Type B pancreatic cell (in vitro differentiated cells): ENCODE data around the gene IL13RA2. TPM values are rescaled to one million over a fixed set of nuclear protein-coding genes. Genes with fewer than 3 reads are reported as not detected.

ENCODE experiments used
- DNase-seq: peaks from one replicate; pipeline ENCODE4 v3.0.0; 2021; ENCODE audit warnings: mixed read lengths; ENCODE audit not compliant: unreplicated experiment; ENCODE audit errors: extremely low spot score
- H3K27ac Mint-ChIP-seq: 2 replicates; pipeline ENCODE4 v1.8.0; 2021; ENCODE audit warnings: mild to moderate bottlenecking, mixed read lengths
- H3K27me3 Mint-ChIP-seq: 2 replicates; pipeline ENCODE4 v1.8.0; 2021; ENCODE audit warnings: mixed read lengths
- H3K36me3 Mint-ChIP-seq: 2 replicates; pipeline ENCODE4 v1.8.0; 2021; ENCODE audit warnings: mixed read lengths
- H3K4me1 Mint-ChIP-seq: one replicate; pipeline ENCODE4 v1.8.0; 2021; ENCODE audit warnings: mixed read lengths; ENCODE audit not compliant: unreplicated experiment
- H3K4me3 Mint-ChIP-seq: 2 replicates; pipeline ENCODE4 v1.8.0; 2021; ENCODE audit warnings: mild to moderate bottlenecking, mixed read lengths
- H3K9me3 Mint-ChIP-seq: 2 replicates; pipeline ENCODE4 v1.8.0; 2021; ENCODE audit warnings: mixed read lengths
- total RNA-seq: library from RNA; stranded (reverse); gene quantifications from 2 replicates; pipeline ENCODE4 v1.2.1, GENCODE V29; 2021; ENCODE audit warnings: low replicate concordance
- TF ChIP-seq, protein P1 (sequence below): fragments of 200-600 bp; sonication (generic); conservative IDR thresholded peaks from 2 replicates; pipeline ENCODE4 v1.5.0; 2021; ENCODE audit warnings: antibody characterized with exemption, mild to moderate bottlenecking

Gene IL13RA2
- total RNA-seq, 1 donor from 2014 or later = 0.43 TPM

- no peak overlapping the region for H3K4me3 Mint-ChIP-seq
These were observed 17.5 kb downstream of the IL13RA2 start for GRCh38 chrX:114999906-115000305.

DNA sequence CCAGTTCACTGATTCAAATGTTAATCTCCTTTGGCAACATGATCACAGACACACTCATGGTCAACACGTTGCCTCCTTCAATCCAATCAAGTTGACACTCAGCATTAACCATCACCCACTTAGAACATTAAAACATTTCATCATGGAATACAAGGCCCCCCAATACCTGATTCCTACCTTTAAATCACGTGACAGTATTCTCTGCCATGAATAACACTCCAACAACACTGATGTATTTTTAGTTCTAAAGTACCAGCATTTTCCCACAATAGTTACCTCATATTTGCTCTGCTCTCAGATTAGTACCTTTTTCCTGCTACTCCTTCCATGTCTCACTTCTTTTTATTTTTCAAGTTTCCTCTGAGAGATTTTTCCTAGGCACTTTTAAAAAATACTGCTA is 19.6 kb downstream of the IL13RA2 start:
- DNase-seq = no peak
- peaks cover 6% of the 10 kb centered on the region for H3K9me3 Mint-ChIP-seq
- H3K4me3 Mint-ChIP-seq = no peak overlapping the region
- no peaks in the 10 kb centered on the region for H3K27me3 Mint-ChIP-seq
- TF ChIP-seq, protein P1, sequence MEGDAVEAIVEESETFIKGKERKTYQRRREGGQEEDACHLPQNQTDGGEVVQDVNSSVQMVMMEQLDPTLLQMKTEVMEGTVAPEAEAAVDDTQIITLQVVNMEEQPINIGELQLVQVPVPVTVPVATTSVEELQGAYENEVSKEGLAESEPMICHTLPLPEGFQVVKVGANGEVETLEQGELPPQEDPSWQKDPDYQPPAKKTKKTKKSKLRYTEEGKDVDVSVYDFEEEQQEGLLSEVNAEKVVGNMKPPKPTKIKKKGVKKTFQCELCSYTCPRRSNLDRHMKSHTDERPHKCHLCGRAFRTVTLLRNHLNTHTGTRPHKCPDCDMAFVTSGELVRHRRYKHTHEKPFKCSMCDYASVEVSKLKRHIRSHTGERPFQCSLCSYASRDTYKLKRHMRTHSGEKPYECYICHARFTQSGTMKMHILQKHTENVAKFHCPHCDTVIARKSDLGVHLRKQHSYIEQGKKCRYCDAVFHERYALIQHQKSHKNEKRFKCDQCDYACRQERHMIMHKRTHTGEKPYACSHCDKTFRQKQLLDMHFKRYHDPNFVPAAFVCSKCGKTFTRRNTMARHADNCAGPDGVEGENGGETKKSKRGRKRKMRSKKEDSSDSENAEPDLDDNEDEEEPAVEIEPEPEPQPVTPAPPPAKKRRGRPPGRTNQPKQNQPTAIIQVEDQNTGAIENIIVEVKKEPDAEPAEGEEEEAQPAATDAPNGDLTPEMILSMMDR = no peak
- no peaks in the 10 kb centered on the region for H3K4me1 Mint-ChIP-seq
- H3K36me3 Mint-ChIP-seq = no peaks in the 10 kb centered on the region
- no peak overlapping the region for H3K27ac Mint-ChIP-seq

More at GRCh38 chrX:114999906-115000305, 17.5 kb downstream of the IL13RA2 start:
- no peaks in the 10 kb centered on the region for H3K27me3 Mint-ChIP-seq
- peaks cover 6% of the 10 kb centered on the region for H3K9me3 Mint-ChIP-seq
- H3K4me1 Mint-ChIP-seq = no peaks in the 10 kb centered on the region
- H3K27ac Mint-ChIP-seq = no peak overlapping the region
- no peak for DNase-seq
- no peaks in the 10 kb centered on the region for H3K36me3 Mint-ChIP-seq
- TF ChIP-seq, protein P1 = no peak

DNA sequence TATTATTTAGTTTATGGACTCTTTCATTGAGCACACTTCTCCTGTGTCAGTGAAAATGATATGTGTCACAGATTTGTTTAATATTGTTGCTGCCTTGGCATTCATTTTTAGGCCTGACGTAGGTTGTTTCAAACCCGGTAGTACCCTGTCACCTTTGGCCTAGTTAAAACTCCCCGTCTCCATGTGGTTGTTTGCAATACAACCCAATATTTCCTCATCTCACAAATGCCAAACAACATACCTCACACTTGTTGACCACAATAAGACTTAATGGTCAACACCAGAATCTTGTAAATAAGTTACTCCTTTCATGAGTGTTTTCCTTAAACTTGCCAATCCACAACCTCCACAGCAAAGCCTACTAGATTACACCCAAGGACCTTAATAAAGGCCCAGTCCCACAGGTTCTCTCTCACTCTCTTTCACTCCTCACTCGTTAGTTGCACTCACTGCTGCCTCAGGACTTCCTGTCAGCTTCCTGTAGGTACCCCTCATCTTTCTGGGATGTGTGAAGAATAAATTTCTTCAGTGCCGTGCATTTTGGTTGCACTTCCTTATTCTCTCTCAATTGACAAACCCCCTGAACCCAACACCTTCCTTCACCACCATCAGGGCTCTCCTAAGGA is 31.3 kb downstream of the IL13RA2 start:
- TF ChIP-seq, protein P1 = no peak
- no peaks in the 10 kb centered on the region for H3K9me3 Mint-ChIP-seq
- H3K4me3 Mint-ChIP-seq = no peak overlapping the region
- H3K27me3 Mint-ChIP-seq = no peaks in the 10 kb centered on the region
- no peaks in the 10 kb centered on the region for H3K4me1 Mint-ChIP-seq
- no peak overlapping the region for H3K27ac Mint-ChIP-seq
- DNase-seq = no peak
- H3K36me3 Mint-ChIP-seq = no peaks in the 10 kb centered on the region

DNA sequence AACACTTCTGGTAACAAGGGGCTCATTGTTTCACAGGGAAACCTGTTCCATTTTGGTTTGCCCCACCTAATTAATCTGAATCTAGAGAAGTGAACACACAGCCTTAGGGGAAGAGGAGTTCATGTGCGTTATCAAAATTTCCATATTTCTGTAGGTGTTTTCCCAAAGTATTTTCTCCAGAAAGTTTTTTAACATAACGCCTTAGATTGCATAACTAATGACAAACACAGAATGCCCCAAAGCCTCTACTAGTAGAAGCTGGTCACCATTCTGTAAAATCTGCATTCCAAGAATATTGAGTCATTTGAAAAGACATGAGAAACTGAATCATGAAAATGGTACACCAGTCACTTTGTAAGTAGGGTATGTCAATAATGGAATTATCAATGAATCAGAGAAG is 41.1 kb downstream of the IL13RA2 start:
- DNase-seq = no peak

DNA sequence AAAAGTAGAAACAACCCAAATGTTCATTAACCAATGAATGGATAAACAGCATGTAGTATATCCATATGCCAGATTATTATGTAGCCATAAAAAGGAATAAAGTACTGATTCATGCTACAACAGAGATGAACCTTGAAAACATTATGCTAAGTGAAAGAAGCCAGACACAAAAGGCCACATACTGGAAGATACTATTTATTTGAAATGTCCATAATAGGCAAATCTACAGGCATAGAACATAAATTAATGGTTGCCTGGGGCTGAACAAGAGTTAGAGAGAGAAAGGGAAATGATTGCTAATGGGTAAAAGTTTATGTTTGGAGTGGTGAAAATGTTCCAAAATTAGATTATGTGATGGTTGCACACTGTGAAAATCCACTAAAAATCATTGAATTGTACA is 44.4 kb downstream of the IL13RA2 start:
- TF ChIP-seq, protein P1 = no peak
- no peak overlapping the region for H3K4me3 Mint-ChIP-seq
- H3K27me3 Mint-ChIP-seq = no peaks in the 10 kb centered on the region
- H3K9me3 Mint-ChIP-seq = peaks cover 7% of the 10 kb centered on the region
- no peak overlapping the region for H3K27ac Mint-ChIP-seq
- DNase-seq = no peak
- no peaks in the 10 kb centered on the region for H3K4me1 Mint-ChIP-seq
- H3K36me3 Mint-ChIP-seq = no peaks in the 10 kb centered on the region

More for the DNA sequence above, 41.1 kb downstream of the IL13RA2 start:
- no peaks in the 10 kb centered on the region for H3K4me1 Mint-ChIP-seq
- TF ChIP-seq, protein P1 = no peak
- no peaks in the 10 kb centered on the region for H3K27me3 Mint-ChIP-seq
- H3K9me3 Mint-ChIP-seq = peaks cover 7% of the 10 kb centered on the region
- H3K36me3 Mint-ChIP-seq = no peaks in the 10 kb centered on the region
- no peak overlapping the region for H3K4me3 Mint-ChIP-seq
- peak overlapping the region; percentile 7 for H3K27ac Mint-ChIP-seq
